Measurements from ENCODE around the gene UNC5C.
A peak's percentile ranks its signal among the peaks of the same experiment; 100 is the strongest.

UNC5C gene

GRCh38 chr4:95295157-95295556, 253.6 kb downstream of the UNC5C start:
- no peak for DNase-seq (ENCODE audit: low read depth)
- no peak overlapping the region for H3K4me3 ChIP-seq (ENCODE audit: control insufficient read depth, low read depth, low read length)
- TF ChIP-seq CTCF (conservative IDR thresholded peaks at IDR 0.05; ENCODE audit: control insufficient read depth, insufficient read depth, low read depth, low read length): no peak

- no peak for DNase-seq (ENCODE audit: low read depth)
- TF ChIP-seq CTCF (conservative IDR thresholded peaks at IDR 0.05; ENCODE audit: control insufficient read depth, insufficient read depth, low read depth, low read length): no peak
- no peak overlapping the region for H3K4me3 ChIP-seq (ENCODE audit: control insufficient read depth, low read depth, low read length)
These were observed 254.5 kb downstream of the UNC5C start for GRCh38 chr4:95294321-95294720.

- no peak for TF ChIP-seq CTCF (conservative IDR thresholded peaks at IDR 0.05; ENCODE audit: control insufficient read depth, insufficient read depth, low read depth, low read length)
- H3K4me3 ChIP-seq (ENCODE audit: control insufficient read depth, low read depth, low read length): no peak overlapping the region
- DNase-seq (ENCODE audit: low read depth): no peak
These were observed 255.8 kb downstream of the UNC5C start for GRCh38 chr4:95293014-95293413.

- H3K4me3 ChIP-seq (ENCODE audit: control insufficient read depth, low read depth, low read length): no peak overlapping the region
- no peak for TF ChIP-seq CTCF (conservative IDR thresholded peaks at IDR 0.05; ENCODE audit: control insufficient read depth, insufficient read depth, low read depth, low read length)
- no peak for DNase-seq (ENCODE audit: low read depth)
These were observed 258.1 kb downstream of the UNC5C start for GRCh38 chr4:95290702-95291101.

- TF ChIP-seq CTCF (conservative IDR thresholded peaks at IDR 0.05; ENCODE audit: control insufficient read depth, insufficient read depth, low read depth, low read length): no peak
- DNase-seq (ENCODE audit: low read depth): peak; percentile 8
- no peak overlapping the region for H3K4me3 ChIP-seq (ENCODE audit: control insufficient read depth, low read depth, low read length)
These were observed 259.6 kb downstream of the UNC5C start for GRCh38 chr4:95289028-95289634.

GRCh38 chr4:95288552-95288951, 260.2 kb downstream of the UNC5C start:
- DNase-seq (ENCODE audit: low read depth): no peak
- no peak for TF ChIP-seq CTCF (conservative IDR thresholded peaks at IDR 0.05; ENCODE audit: control insufficient read depth, insufficient read depth, low read depth, low read length)
- H3K4me3 ChIP-seq (ENCODE audit: control insufficient read depth, low read depth, low read length): no peak overlapping the region

GRCh38 chr4:95285797-95286196, 263.0 kb downstream of the UNC5C start:
- no peak overlapping the region for H3K4me3 ChIP-seq (ENCODE audit: control insufficient read depth, low read depth, low read length)
- DNase-seq (ENCODE audit: low read depth): no peak
- no peak for TF ChIP-seq CTCF (conservative IDR thresholded peaks at IDR 0.05; ENCODE audit: control insufficient read depth, insufficient read depth, low read depth, low read length)
